NCI-H146 (cell line): ENCODE measurements around the gene PDXDC1.
A peak's percentile ranks its signal among the peaks of the same experiment; 100 is the strongest.
"Not testable (repeated sequence)": the region's sequence is repeated elsewhere in the genome, so short reads cannot be mapped to it uniquely, and the experiment has no call there.

ENCODE experiments used
- DNase-seq: peaks from one replicate; lab custom pipeline; 2025; lab: John Stamatoyannopoulos, UW

PDXDC1 gene

DNA sequence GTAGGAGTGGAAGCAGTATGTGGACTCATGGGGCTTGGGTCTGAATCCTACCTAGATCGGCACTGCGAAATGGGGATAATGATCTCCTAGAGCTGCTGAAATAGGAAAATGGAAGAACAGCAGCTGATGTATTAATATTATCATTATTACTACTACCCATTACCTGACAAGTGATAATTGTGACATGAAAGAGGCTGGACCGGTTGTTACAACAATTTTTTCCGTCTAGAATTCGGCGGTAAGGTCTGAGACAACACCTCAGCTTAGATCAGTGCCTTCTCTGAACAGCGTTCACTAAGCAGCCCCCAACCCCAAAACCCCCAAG, 533 bp upstream of the PDXDC1 start:
- not testable (repeated sequence) for DNase-seq

DNA sequence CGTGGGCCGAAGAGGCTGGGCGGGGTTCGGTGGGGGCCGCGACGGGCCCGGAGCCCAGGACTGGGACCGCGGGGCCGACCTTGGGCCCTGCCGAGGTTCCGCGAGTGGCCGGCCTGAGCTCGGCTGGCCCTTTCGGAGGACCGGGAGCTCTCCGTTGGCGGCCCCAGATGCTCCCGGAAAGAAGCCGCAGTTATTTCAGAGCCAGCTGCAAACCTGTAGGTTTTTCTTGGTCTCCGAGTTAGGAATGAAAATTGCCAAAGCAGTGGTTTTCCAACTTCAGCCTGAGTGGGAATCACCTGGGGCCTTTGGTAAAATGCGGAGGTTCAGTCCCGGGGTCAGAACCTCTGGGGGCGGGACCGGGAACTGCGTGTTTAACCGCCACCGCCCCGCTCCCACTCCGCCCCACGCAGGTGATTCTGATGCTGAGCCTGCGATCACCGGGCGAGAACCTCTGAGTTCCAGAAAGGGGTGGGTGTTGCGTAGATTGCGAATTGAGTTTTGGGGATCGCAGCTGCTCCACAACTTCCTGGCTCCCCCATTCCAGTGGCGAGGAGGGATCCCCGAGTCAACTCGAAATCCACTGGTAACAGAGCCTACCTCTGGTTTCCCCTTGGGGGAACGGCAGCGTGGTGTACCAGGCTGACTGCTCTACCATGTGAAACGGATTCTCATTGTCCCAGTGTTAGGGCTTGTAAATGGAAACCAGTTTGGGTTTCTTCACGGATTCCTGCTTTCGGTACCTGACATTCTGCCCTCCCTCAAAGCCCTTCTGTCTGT, 780 bp downstream of the PDXDC1 start:
- DNase-seq, result peak; percentile 29

DNA sequence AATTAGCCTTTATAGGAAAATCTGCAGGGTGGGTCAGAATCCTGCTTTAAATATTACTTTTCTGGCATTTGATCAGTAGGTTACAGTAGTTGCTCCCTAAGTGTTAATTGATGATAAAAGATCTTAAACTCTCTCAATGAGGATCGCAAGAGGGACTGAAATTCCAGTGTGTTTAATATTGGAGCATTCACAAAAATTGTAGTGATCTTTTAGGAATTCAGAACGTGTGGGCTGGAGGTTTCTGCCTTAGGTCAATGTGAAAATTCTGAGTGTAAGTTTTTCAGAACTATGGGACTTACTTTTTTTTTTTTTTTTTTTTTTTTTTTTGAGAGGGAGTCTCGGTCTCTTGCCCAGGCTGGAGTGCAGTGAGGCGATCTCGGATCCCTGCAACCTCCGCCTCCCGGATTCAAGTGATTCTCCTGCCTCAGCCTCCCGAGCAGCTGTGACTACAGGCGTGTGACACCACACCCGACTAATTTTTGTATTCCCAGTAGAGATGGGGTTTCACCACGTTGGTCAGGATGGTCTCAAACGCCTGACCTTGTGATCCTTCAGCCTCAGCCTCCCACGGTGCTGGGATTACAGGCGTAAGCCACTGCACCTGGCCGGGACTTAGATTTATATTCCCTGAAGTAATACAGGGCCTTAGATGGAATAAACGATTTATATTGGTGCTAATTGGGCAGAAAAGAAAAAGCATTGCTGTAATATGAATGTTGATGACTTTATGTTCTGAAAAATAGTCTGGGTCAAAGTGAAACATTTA, 2.3 kb downstream of the PDXDC1 start:
- not testable (repeated sequence) for DNase-seq

DNA sequence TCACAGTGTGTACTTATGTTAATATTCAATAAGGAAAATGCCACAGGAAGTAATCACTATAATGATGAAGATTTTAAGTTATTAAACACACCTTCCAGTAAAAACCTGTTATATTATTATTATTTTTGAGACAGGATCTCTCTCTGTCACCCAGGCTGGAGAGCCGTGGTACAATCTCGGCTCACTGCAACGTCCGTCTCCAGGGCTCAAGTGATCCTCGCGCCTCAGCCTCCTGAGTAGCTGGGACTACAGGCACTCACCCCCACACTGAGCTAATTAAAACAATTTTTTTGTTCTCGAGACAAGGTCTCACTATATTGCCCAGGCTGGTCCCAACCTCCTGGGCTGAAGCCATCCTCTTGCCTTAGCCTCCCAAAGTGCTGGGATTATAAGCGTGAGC, 3.5 kb downstream of the PDXDC1 start:
- not testable (repeated sequence) for DNase-seq

DNA sequence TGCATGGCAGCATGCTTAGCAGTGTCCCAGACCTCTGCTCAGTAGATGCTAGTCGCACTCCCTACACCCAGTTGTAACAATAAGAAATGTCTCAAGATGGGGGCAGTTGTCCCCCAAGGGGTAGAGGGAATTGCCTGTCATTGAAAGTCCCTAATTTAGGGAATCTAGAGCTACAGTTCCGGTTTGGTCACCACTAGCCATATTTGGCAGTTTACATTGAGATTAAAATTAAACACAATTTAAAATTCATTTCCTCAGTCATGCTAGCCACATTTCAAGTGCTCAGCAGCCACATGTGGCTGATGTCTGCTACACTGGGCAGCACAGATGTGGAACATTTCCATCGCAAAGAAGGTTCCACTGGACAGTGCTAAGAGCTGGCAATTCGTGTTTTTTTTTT, 4.1 kb downstream of the PDXDC1 start:
- DNase-seq, result not testable (repeated sequence)

DNA sequence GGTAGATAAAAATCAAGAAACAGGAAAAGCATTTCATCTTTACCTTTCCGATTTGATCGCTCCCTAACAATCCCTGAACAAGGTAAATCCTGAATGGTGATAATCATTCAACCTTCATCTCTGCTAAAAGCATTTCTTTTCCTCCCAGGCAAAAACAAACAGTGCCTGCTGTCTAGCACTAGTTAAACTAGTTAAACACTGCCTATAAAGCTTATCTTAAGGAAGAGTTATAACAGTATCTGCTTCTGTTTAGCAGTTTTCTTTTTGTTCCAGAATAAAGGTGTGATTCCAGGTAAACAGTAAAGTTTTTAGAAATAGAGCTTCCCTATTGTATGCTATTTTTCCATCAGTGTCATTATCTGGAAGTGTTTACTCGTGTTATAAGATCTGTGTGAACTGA, 6.4 kb downstream of the PDXDC1 start:
- DNase-seq, result peak; percentile 56

DNA sequence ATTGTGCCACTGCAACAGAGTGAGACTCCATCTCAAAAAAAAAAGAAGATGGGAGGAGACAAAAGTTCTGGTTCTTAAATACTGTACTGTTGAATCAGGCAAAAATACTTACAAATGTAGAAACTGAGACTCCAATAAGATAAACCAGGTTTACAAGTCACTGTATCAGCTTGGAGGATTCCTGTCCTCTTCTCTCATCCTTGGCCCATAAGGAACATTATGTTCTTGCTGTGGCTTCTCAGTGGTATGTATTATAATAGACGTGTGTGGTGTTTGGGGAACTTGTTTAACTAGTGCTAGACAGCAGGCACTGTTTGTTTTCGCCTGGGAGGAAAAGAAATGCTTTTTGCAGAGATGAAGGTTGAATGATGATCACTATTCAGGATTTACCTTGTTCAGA, 7.7 kb downstream of the PDXDC1 start:
- DNase-seq, result not testable (repeated sequence)

DNA sequence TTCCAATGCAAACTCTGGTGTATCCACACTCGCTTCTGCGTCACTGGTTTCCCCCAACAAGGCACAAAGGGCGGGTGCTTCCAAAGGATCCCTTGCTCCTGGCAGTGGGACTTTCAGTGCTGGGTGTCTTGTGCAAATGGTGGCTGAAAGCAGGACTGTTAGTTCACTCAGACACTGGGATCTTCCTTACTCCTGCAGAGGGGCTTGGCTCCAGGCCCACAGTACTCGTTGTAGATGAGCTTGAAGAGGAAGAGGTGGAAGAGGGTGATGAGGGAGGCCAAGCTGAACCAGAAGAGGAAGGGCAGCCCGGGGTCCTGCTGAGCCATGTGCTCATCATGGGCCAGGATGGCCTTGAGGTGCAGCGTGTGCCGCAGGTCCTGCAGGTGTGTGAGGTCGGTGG, 13.3 kb downstream of the PDXDC1 start:
- DNase-seq, result not testable (repeated sequence)

DNA sequence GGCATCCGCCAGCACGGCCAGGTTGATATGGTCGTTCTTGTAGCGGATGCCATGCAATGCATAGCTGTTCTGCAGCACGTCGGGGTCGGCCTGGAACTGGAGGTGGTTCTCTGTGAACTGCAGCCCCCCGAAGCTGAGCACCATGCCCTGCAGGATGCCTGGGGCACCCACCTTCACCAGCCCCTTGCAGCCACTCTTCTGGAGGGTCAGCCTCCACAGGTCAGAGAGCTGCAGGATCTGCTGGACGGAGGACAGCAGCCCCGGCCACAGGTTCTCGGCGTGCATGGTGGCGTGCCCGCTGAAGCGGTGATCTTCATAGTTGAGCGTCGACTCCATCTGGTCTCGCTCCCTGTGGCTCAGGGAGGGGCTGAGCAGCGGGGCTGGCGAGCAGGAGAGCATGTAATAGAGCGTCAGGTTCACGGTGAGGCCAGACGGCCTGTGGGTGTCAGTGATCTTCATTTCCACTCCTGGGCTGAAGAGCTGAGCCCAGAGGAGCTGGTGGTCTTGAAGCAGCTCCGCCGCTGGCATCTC, 13.9 kb downstream of the PDXDC1 start:
- DNase-seq, result not testable (repeated sequence)

DNA sequence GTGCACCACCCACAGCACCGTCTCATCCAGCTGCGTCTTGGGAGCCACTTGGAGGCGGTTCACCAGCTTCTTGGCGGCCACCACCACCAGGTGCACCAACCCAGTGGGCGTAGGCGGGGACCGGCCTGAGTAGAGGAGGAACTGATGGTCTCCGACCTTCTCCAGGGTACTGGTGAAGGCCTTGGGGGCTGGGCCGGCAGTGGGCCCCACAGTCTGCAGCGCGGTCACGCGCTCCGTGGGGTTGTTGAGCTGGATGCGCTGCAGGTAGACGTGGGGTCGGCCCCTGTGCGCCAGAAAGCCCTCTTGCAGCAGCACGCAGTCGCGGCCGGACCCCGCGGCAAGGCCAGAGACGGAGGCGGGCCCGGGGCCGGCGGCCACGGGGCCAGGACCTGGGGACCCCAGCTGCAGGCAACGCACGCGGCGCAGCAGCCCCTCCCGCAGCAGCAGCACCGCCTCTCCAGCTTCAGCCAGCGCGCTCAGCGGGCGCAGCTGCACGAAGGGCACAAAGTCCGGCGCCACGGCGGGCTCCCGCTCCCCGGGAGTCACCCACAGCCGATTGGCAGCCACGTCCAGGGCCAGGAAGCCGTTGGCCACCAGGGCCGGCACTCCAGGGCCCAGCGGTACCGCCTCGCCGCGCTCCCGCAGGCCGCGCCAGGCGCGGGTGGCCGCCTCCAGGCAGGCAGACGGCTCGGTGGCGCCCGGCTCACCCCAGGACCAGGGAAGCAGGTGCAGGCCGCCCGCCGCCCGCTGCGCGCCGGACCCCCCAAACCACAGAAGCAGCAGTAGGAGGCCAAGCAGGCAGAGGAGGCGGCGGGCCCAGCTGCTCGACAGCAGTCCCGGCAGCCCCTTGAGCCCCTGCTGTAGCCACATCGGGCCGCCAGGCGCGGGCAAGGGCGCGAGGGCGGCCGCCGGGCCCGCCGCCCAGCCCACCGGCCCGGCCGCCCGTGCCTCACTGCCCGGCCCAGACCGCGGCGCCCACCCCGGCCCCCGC, 14.8 kb downstream of the PDXDC1 start:
- DNase-seq, result not testable (repeated sequence)

DNA sequence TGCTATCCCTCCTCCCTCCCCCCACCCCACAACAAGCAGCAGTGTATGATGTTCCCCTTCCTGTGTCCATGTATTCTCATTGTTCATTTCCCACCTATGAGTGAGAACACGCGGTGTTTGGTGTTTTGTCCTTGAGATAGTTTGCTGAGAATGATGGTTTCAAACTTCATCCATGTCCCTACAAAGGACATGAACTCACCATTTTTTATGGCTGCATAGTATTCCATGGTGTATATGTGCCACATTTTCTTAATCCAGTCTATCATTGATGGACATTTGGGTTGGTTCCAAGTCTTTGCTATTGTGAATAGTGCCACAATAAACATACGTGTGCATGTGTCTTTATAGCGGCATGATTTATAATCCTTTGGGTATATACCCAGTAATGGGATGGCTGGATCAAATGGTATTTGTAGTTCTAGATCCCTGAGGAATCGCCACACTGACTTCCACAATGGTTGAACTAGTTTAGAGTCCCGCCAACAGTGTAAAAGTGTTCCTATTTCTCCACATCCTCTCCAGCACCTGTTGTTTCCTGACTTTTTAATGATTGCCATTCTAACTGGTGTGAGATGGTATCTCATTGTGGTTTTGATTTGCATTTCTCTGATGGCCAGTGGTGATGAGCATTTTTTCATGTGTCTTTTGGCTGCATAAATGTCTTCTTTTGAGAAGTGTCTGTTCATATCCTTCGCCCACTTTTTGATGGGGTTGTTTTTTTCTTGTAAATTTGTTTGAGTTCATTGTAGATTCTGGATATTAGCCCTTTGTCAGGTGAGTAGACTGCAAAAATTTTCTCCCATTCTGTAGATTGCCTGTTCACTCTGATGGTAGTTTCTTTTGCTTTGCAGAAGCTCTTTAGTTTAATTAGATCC, 18.7 kb downstream of the PDXDC1 start:
- not testable (repeated sequence) for DNase-seq

DNA sequence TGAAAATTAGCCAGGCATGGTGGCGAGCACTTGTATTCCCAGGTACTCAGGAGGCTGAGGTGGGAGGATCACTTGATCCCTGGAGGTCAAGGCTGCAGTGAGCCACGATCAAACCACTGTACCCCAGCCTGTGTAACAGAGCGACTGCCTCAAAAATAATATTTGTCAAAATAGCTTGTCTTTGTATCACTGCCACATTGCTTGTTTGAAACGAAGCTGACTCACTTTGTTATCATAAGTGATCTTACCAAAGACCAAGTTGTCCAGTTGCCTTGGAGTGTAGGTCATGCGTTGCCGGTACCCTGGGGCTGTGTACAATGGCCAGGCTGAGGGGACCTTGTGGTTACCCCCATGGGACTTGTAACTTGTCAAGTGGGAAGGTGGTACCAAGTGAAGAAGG, 21.9 kb downstream of the PDXDC1 start:
- not testable (repeated sequence) for DNase-seq

DNA sequence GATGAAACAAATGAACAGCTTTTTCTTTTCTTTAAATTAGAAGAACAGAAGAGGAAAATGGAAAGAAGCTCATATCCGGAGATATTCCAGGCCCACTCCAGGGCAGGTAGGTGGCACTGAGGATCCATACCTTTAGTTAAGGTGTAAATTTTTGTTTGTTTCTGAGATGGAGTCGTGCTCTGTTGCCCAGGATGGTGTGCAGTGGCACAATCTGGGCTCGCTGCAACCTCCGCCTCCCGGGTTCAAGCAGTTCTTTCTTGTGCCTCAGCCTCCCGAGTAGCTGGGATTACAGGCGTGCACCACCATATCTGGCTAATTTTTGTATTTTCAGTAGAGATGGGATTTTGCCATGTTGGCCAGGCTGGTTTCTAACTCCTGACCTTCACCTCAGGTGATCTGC, 23.5 kb downstream of the PDXDC1 start:
- not testable (repeated sequence) for DNase-seq

DNA sequence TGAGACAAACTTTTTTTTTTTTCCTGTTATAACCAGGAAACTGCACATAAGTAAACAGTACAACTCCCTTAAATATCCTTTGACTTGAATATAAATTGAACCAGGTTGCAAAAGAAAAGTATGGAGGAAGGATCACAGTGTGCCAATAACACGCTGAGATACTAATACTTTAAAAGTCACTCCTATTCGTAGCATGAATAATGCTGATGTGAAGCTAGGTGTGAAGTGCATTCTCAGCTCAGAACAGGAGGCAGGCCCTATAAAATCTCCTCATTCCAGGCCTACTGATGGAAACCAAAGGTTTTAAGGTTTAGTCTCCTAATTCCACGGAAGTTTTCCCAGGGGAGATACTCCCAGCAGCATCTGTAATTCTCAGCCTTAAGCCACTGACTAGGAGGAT, 25.0 kb downstream of the PDXDC1 start:
- not testable (repeated sequence) for DNase-seq

DNA sequence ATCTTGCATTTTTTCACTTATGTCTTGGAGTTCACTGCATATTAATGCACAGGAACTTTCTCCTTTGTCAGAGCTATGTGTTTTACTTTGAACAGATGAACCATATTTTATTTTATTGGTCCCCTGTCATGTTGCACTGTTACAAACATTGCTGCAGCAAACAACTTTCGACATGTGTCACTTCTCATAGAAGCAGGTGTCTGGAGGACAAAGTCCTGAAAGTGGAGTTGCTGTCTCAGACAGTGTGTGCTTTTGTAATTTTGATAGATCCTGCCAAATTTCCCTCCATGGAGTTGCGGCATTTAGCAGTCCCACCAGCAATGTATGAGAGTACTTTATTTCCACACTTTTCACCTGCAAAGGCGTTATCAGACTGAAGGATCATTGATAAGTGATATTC, 27.6 kb downstream of the PDXDC1 start:
- DNase-seq, result not testable (repeated sequence)

DNA sequence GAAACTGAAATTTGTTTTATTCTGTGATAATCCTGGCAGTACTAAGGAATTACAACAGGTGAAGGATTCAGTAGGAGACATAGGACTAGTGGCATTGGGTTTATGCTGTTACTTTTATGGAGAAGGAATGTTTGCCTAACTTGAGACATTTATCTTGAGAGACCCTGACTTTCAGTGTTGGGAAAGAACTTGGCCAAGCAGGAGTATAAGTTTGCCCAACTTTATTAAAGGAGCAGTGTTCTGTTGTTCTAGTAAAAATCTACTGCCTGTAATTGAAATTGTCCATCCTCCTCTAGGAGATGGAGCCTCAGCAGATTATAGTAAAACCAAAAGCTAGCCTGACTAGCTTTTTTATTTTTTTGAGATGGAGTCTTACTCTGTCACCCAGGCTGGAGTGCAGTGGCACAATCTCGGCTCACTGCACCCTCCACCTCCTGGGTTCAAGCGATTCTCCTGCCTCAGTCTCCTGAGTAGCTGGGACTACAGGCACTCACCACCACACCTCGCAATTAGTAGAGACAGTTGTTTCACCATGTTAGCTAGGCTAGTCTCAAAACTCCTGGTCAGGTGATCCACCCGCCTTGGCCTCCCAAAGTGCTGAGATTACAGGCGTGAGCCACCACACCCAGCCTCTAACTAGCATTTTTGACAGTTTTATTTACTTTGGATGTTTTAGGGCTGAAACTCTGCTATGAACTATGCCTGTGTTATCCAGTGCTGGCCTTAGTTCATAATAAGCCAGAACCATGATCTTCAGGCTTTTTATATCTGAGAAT, 30.7 kb downstream of the PDXDC1 start:
- not testable (repeated sequence) for DNase-seq

DNA sequence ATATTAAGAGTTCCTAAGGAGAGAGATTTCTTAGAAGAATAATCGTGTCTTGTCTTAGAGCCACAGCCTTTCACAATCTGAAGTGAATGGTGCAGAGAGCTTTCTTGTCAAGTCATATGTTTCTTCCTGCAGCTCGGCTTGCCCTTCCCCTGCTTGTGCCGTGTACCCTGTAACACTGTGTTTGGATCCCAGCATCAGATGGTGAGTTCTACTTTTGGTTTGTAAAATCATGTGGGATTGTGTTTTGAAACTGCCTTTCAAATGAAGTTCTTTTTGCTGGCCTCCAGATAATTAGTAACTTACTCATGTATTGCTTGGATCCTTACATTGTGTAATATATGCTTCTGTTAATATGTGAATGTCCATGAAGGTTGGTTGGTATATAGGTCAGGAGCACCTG, 33.8 kb downstream of the PDXDC1 start:
- DNase-seq, result not testable (repeated sequence)

DNA sequence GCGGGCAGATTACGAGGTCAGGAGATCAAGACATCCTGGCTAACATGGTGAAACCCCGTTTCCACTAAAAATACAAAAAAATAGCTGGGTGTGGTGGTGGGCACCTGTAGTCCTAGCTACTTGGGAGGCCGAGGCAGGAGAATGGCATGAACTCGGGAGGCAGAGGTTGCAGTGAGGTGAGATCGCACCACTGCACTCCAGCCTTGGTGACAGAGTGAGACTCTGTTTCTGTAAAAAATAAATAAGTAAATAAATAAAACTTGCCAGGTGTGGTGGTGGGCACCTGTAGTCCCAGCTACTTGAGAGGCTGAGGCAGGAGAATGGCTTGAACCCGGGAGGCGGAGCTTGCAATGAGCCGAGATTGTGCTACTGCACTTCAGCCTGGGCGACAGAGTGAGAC, 38.1 kb downstream of the PDXDC1 start:
- not testable (repeated sequence) for DNase-seq

DNA sequence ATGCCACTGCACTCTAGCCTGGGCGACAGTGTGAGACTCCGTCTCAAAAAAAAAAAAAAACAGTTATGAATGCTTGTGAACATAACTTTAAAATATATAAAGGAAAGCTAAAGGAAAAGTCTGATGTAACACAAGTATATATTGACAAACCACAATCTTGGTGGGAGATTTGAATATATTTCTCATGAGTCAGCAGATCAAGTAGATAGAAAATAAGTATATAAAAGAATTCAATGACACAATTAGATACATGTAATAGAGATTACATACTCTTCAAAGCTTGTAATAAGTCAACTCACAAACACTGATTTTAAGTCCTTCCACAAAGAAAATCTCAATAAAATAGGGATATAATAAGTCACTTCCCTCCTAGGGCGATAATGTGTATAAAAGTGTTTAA, 40.8 kb downstream of the PDXDC1 start:
- not testable (repeated sequence) for DNase-seq

DNA sequence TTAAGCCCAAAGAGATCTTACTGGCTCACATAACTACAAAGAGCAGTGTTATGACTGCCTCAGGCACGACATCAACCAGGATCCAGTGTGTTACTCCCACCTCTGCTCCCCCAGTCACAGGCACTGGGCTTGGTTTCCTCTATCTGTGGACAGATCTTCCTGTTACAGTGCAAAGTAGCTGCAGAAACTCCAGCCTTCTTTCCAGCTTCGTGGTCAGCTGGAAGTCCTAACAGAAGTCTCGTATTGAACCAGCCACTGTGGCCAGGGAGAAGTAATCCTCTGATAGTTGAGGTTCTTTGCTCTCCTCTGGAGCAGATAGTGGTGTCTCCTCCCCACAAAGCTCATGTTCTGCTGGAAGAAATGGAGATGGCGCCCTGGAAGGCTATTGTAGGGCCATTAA, 41.5 kb downstream of the PDXDC1 start:
- DNase-seq, result not testable (repeated sequence)
